HG03095 (cell line): ENCODE measurements around the gene DNAJB6.

Source experiments
- ATAC-seq: cut with Tn5 transposase; IDR thresholded peaks from one replicate; pipeline ENCODE4 v1.9.1; 2021; ENCODE audit warnings: moderate library complexity; ENCODE audit not compliant: unreplicated experiment

DNAJB6 gene

DNA sequence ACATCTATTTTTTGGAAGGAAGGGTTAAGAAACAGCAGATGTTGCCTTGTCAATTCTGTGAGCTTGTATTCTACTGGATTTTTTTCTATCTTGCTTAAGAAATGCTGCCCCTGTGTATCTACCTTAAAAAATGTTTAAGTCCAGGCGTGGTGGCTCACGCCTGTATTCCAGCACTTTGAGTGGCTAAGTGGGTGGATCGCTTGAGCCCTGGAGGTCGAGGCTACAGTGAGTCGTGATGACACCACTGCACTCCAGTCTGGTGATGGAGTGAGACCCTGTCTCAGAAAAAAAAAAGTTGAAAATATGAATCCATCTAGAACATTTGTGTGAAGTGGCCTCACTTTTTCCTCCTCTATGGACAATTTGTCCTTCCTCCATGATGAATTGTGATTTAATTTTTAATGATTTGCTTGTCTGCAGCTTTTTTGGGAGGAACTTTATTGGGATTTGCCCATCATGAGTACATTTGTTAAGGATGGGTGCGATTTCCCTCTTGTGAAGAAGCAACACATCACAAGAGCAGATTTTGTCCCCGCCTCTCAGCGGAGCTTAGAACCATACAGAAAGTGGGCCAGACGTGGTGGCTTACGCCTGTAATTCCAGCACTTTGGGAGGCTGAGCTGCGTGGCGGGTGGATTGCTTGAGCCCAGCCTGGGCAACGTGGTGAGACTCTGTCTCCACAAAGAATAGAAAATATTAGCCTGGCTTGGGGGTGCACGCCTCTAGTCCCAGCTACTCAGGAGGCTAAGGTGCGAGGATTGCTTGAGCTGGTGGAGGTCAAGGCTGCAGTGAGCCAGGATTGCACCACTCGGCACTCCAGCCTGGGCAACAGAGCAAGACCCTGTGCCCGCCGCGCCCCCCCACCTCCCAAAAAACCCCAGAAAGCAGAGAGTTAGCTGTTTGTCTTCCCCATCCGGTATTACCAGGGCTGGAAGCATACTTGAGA is 57.7 kb downstream of the DNAJB6 start:
- ATAC-seq = no peak

DNA sequence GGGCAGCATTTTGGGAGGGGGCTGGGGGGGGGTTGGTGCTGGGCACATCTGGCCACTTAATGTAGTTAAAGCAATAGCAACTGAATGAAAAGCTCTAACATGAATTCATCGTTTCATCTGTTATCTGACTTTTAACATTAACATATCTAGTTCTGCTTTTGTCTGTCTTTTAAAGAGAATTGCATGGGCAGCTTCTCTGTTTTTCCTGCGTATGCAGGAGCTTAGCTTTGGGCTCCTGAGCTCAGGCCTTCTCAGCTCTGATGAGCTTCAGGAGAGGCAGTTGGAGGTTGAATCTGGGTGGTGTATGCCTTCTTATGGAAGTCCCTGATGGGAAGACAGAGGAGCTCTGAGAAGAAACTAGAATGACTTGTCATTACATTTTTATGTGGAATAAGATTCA is 58.4 kb downstream of the DNAJB6 start:
- ATAC-seq = no peak

GRCh38 chr7:157396316-157397035 is 59.7 kb downstream of the DNAJB6 start:
- no peak for ATAC-seq

GRCh38 chr7:157397036-157397720 is 60.4 kb downstream of the DNAJB6 start:
- no peak for ATAC-seq

DNA sequence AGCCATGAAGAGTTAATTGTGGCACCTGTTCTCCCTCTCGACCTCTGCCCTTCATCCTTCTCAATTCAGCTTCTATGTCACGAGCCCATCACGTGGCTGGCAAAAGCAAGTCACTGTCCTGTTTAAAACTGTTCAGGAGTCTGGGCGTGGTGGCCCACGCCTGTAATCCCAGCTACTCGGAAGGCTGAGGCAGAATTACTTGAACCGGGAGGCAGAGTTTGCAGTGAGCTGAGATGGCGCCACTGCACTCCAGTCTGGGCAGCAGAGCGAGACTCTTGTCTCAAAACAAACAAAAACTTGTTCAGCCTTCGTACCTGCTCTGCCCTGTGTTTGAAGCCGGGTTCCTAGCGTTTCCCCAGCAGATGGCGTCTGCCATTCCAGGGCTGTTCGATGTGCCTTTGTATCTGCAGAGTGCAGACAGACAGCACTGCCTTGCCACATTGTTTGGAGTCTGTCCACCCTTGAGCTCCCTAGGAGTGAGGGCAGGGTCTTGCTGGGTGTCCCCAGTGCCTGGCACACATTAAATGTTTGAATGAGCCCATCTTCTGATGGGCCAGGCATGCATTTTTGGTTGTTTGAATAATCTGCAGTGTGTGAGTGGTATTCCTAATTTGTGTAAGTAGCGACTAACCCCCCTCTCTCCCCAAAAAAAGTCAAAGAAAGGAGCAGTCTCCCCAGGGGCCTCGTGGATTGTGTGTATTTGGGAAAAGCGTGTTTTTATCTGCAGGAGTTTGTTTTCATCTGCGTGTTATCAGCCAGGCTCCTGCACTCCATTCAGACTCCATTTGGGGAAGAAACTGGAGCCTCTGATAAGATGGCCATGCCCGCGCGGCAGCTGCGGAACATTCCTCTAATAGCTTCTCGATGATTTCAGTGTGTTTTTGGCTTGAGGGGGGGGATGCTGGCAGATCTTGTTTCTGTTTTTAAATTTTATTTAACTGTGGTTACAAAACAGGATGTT is 61.2 kb downstream of the DNAJB6 start:
- no peak for ATAC-seq

DNA sequence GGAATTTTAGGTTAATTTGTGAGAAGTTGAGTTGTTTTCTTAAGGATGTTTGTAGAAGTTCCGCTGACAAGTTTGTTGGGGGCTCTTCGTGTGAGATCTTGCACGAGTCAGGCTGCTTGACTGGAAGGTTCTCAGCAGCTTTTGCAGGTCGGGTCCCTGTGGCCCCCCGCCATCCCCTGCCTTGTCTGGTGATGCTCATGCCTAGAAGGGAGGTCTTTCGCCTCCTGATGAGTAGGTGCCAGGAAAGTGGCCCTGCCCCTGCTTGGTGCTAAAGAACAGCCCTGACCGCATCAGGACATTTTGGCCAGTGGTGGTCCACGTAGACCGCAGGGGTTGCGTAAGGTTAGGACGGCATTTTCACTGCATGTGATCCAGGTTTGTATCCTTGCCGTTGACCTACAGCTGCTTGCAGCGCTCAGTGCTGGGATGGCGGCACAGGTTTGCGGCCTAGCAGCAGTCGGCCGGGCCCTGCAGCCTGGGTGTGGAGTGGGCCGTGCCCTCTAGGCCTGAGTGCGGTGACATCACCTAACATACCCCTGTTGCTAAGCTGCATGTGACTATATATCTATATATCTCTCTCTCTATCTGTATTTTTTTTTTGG is 62.4 kb downstream of the DNAJB6 start:
- no peak for ATAC-seq

GRCh38 chr7:157400171-157400860 is 63.5 kb downstream of the DNAJB6 start:
- ATAC-seq = no peak

- ATAC-seq = no peak
Measured at GRCh38 chr7:157401567-157402387, 65.0 kb downstream of the DNAJB6 start.

DNA sequence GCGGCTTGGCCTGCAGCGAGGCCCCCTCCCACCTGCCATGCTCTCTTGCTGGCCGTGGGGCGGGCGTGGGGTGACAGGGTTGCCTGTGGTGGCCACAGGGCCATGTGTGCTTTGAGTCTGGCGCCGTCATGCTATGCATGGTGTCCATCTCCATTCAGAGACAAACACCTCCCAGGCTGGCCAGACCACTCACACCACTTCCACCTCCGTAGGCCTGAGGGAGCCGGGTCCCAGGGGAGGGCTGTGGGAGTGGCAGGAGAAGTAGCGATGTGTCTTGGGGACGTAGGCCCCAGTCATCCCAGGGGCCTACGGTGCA is 65.5 kb downstream of the DNAJB6 start:
- ATAC-seq = no peak

DNA sequence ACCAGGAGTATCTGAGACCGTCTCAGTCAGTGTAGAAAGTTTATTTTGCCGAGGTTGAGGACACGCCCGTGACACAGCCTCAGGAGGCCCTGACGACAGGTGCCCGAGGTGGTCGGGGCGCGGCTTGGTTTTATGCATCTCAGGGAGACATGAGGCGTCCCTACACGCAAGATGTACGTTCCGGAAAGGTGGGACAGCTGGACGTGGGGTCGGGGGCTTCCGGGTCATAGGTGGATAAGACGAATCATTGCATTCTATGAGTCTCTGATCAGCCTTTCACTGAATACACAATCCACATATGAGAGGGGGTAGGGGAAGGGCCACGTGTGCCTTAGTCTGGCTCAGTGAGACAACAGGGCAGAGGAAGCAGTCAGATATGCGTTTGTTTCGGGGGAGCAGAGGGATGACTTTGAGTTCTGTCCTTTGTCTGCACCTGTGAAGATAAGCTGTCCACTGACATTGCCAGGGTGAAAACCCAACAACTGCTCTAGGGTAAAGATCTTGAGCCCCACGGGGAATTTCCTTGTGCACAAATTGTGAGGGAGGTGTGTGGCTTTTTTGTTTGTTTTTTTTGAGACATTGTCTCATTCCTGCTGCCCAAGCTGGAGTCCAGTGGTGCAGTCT is 66.2 kb downstream of the DNAJB6 start:
- ATAC-seq = no peak

DNA sequence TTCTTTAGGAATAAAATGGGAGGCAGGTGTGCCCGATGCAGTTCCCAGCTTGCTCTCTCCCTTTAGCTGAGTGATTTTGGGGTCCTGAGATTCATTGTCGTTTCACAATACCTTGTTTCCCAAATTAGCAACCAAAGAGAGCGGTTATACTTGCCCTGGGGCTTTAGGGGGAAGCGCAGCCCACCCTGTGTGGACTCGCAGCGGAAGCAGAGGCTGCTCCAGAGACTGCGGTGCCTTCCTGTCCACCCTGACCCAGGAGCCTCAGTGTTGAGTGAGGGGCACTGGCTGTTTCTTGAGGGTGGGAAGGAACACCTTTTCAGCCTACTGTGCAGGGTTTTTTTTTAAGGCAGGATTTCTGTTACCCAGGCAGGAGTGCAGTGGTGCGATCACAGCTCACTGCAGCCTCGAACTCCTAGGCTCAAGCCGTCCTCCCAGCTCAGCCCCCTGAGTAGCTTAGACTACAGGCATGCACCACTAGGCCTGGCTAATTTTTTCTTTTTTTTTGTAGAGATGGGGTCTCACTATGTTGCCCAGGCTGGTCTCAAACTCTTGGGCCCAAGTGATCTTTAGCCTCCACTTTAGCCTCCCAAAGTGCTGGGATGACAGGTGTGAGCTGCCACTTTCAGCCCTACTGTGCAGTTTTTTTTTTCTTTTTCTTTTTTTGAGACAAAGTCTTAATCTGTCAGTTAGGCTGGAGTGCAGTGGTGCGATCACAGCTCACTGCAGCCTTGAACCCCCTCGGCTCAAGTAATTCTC is 67.0 kb downstream of the DNAJB6 start:
- ATAC-seq = no peak

DNA sequence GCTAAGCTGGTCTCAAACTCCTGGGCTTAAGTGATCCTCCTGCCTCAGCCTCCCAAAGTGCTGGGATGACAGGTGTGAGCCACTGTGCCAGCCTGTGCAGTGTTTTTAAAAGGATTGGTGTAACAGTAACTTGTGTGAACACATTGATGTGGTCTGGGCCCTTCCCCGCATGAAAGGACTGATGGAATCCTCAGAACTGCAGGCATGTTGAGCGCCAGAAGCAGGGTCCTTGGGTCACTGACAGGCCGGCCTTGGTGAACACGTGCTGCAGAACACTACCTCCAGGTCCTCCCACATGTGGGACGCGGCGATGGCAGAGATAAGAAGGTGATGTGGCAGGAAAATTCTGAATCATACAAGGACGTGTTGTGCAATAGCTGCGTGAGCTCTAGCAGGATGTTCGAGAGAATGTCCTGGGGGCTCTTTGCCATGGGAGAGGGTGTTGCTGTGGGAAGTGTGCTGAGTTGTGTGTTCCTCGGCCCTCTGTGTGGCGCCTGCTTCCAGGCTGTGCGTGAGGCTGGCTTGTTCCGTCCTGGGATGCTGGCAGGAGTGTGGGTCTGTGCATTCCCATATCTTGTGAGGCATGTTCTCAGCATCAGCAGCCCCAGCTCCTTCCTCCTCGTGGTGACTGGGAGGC is 68.2 kb downstream of the DNAJB6 start:
- ATAC-seq = no peak

GRCh38 chr7:157405501-157405900 is 68.7 kb downstream of the DNAJB6 start:
- ATAC-seq = no peak

GRCh38 chr7:157405914-157406810 is 69.4 kb downstream of the DNAJB6 start:
- ATAC-seq = no peak

- no peak for ATAC-seq
Measured at GRCh38 chr7:157406971-157407370, 70.2 kb downstream of the DNAJB6 start.
